MM.1S (cell line): Measurements from ENCODE around the gene LRP5.

Experiments
- EZH2 ChIP-seq: fragments of 300-600 bp; sonication (generic); optimal IDR thresholded peaks from 2 replicates; pipeline ENCODE3; 2017; ENCODE audit warnings: low read depth, mild to moderate bottlenecking, antibody characterized with exemption, low read length, mixed read lengths
- EZH2phosphoT487 ChIP-seq: fragments of 300-600 bp; sonication (generic); IDR thresholded peaks from 2 replicates; pipeline ENCODE4 v1.6.1; 2018; ENCODE audit warnings: antibody characterized with exemption, low read length
- TF ChIP-seq, protein P1 (sequence below): fragments of 300-600 bp; sonication (generic); IDR thresholded peaks from 2 replicates; pipeline ENCODE4 v1.5.1; 2016; ENCODE audit warnings: antibody characterized with exemption, low read length, mixed read lengths

GRCh38 chr11:68425866-68426380 is 113.5 kb downstream of the LRP5 start:
- TF ChIP-seq, protein P1, sequence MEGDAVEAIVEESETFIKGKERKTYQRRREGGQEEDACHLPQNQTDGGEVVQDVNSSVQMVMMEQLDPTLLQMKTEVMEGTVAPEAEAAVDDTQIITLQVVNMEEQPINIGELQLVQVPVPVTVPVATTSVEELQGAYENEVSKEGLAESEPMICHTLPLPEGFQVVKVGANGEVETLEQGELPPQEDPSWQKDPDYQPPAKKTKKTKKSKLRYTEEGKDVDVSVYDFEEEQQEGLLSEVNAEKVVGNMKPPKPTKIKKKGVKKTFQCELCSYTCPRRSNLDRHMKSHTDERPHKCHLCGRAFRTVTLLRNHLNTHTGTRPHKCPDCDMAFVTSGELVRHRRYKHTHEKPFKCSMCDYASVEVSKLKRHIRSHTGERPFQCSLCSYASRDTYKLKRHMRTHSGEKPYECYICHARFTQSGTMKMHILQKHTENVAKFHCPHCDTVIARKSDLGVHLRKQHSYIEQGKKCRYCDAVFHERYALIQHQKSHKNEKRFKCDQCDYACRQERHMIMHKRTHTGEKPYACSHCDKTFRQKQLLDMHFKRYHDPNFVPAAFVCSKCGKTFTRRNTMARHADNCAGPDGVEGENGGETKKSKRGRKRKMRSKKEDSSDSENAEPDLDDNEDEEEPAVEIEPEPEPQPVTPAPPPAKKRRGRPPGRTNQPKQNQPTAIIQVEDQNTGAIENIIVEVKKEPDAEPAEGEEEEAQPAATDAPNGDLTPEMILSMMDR, result no peak
- TF ChIP-seq EZH2phosphoT487 (no peak), EZH2 (no peak)
